Activated T-cell treated with anti-CD3 and anti-CD28 coated beads for 24 hours (primary cell): Measurements from ENCODE around the gene FREM2.

ENCODE experiments used
- DNase-seq: peaks from one replicate; pipeline ENCODE4 v3.0.0-alpha.2; 2020; ENCODE audit warnings: low read depth

The FREM2 gene

GRCh38 chr13:38826182-38826813 is 139.4 kb downstream of the FREM2 start:
- DNase-seq: no peak

DNA sequence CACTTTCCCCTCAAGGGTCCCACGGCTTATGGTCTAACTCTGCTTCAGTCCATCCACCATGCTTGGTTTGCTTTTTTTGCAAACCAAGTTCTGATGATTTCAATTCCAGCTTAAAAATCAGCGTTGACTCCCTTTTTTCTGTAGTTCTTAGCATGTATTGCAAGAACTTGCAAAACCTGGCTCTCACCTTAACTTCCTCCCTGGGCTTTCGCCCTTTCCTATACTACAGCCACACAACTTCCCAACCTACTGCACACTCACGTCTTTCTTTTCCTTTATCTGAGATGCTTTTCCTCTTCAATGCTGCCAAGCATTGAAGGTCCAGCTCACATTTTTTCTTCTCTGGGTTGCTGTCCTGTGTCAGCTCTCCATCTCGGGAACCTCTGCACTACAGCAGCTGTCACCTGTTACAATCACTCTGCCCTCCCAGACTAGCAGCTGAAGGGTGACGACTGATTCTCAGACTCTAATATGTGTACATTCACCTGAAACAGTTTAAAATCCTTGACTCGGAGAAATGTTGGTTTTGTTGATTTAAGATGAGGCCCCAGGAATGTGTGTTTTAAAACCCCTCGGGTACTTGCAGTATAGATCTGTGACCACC is 143.7 kb downstream of the FREM2 start:
- DNase-seq: no peak

GRCh38 chr13:38844581-38844980 is 157.7 kb downstream of the FREM2 start:
- DNase-seq: no peak

- no peak for DNase-seq
These were observed 161.5 kb downstream of the FREM2 start for GRCh38 chr13:38848360-38848759.

DNA sequence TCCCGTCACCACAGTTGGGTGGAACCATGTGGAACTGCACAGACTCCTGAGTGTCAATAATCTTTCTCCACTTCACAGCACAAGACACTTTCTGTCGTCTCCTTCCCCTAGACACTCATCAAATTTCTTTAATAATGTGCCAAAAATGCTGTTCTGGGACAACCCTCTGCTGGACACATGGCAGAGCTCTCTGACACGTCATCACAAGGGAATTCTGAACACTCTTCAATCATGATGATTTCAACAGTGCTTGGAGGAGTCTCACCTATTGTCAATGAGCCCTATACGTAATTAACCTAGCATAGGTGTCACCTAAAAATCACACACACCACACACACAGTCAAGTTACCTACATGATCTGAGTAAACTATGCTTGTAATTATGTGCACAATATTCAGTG is 162.4 kb downstream of the FREM2 start:
- no peak for DNase-seq

DNA sequence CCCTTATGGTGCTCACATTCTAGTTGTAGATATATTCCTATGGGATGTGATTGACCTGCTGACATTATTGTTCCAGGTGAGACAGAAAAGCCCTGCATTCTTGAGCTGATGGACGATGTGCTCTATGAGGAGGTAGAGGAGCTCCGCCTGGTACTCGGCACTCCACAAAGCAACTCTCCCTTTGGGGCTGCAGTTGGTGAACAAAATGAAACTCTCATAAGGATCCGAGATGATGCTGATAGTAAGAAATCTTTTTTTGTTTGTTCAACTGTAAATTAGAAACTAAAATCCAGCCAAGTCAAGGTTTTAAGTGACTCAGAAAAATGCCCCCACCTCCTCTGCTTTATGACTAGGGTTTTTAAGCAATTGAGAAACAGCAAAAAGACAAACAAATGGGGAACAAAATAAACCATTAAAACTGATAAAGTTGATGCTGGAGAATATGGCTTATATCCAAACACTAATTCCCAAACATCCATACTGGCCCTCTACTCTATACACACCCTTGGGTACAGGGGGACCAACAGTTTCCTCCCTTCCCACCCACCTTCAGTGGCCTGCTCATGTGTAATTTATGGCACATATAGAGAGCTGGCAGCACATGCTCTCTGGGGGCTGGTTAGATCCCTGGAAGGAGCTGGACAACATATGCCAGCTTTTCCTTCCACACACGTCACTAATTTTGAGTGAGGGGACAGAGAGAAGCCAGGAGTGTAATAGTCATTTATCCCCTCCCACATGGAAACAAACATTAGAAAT is 164.2 kb downstream of the FREM2 start:
- DNase-seq: no peak

DNA sequence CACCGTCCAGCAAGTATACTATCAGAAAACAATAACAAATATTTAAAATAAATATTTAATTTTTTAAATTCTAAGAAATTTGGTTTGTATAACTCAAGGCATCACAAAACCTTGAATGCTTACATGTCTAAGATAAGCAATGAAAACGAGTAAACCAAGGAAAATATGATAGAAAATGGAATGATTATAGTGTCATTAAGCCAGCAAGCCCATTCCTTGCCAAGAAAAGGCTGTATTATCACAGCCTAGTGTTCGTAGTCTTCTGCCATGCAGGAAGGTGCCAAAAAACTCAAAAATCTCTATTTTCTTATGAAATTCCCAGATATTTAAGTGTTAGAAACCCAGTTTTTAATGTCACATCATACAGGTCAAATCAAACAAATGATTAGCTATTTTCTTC is 167.3 kb downstream of the FREM2 start:
- no peak for DNase-seq

DNA sequence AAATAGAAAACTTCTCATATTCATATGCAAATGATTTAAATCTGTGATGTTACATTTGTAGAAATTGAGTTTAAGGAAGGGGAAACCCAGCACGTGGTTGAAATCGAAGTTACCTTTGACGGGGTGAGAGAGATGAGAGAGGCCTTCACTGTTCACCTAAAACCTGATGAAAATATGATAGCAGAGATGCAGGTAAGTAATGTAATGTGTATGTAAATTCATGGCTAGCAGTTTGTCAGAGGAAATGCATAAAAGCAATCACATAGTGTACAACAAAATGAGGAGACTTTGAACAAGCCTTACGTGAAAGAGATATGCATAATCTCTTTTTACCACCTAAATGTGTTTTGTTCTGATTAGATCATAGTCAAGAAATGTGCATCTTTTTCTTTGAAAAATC is 169.2 kb downstream of the FREM2 start:
- DNase-seq: no peak

GRCh38 chr13:38862443-38862842 is 175.6 kb downstream of the FREM2 start:
- no peak for DNase-seq

DNA sequence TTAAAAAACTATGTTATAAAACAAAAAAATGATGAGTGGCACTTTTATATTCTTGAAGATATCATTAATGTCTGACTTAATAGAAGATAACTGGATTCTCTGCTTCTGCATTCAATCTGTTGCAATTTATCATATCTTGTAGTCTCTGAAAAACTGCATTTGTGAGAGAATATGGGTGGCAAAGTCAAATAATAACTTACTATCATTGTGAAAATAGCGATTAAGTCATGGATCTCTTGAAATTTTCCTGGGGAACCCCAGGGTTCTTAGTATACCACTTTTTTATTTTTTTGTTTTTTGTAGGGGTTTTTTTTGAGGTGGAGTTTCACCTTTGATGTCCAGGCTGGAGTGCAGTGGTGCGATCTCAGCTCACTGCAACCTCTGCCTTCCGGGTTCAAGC is 176.7 kb downstream of the FREM2 start:
- no peak for DNase-seq

GRCh38 chr13:38866649-38867048 is 179.8 kb downstream of the FREM2 start:
- no peak for DNase-seq

GRCh38 chr13:38868399-38868798 is 181.5 kb downstream of the FREM2 start:
- DNase-seq: no peak

DNA sequence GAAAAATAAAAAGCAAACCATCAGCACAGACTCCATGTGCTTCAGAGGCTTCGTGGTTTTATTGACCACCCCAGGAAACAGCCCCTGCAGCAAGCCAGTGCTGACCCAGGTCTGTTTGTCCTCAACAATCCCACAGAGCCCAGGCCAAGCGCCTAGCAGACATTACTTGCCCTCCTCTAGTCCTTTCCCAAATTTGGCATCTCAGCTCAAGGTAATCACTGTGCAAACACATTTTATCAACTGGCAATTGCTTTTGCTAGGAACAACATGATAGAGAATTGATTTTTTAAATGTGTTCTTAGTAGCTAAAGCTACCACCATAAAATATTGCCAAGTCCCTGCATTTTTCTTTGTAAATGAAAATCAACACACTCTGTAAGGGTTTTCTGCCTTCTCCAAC is 182.0 kb downstream of the FREM2 start:
- DNase-seq: no peak

GRCh38 chr13:38871275-38871674 is 184.4 kb downstream of the FREM2 start:
- no peak for DNase-seq

GRCh38 chr13:38872693-38873092 is 185.8 kb downstream of the FREM2 start:
- DNase-seq: peak; percentile 10

- DNase-seq: no peak
These were observed 188.5 kb downstream of the FREM2 start for GRCh38 chr13:38875186-38875875.

DNA sequence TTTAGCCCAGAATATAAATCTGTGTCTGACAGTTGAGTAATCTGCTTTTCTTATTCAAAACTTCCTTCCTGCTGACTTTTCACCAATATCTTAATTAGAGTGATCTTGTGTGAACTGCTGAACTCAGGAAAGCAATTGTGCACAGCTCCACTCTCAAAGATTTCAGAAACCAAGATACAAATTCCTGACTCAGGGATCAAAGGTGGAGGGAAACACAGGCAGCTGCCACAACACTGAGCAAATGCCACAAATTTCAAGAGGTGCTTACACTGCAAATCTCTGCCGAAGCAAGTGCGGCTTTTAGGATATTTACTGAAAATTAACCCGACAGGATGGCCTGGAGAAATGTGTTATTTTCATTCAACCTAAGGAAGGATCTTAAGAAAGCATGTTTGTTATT is 192.4 kb downstream of the FREM2 start:
- no peak for DNase-seq

GRCh38 chr13:38879786-38880185 is 192.9 kb downstream of the FREM2 start:
- DNase-seq: no peak

DNA sequence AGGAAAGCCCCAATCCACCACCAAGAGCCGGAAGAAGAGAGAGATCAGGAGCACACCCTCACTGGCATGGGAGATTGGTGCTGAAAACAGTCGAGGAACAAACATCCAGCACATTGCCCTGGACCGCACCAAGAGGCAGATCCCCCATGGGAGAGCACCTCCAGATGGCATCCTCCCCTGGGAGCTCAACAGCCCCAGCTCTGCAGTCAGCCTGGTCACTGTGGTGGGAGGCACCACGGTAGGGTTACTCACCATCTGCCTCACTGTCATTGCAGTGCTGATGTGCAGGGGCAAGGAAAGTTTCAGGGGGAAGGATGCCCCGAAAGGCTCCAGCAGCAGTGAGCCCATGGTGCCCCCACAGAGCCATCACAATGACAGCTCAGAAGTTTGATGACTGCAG is 193.5 kb downstream of the FREM2 start:
- DNase-seq: no peak

DNA sequence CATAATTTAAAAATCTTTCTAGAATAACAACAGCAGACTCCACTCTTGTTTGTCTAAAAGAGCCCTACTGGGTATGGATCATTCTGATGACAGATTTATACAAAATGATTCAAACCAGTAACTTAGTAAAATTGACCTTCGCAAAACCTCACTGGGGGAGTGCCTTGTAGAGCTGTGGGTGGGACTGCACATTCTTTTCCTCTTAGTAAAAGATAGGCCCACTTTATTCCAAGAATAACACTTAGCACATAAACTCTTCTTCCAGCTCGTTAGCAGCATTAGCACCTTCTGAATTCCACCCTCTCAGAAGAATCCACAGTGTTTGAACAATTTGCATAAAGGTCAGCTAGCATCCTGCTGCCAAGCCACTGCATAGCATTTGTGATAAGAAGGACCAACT is 196.9 kb downstream of the FREM2 start:
- DNase-seq: no peak

GRCh38 chr13:38888309-38888708 is 201.4 kb downstream of the FREM2 start:
- DNase-seq: no peak

- DNase-seq: no peak
These were observed 208.2 kb downstream of the FREM2 start for GRCh38 chr13:38895075-38895474.

DNA sequence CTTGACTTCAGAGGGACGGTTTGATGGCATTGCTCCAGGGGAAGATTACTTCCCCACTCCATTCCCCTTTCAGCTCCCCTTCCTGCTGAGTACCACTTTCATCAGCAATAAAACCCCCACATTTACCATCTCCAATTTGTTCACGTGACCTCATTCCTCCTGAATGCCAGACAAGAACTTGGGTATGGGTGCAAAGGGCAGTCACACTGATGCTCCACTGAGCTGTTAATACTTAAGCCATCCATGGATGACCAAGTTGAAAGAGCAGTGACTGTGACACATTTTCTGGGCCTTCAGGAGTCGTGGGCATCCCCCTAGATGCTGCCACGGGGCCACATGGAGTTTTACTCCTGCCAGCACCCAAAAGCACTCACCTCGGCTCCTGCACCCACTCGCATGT is 210.6 kb downstream of the FREM2 start:
- DNase-seq: no peak
